8988T (cell line): ENCODE data around the gene ZNF609.
"Not testable (repeated sequence)": the region's sequence is repeated elsewhere in the genome, so short reads cannot be mapped to it uniquely, and the experiment has no call there.

Experiments
- DNase-seq: peaks from one replicate; pipeline ENCODE4 v3.0.0; 2011

Gene ZNF609

DNA sequence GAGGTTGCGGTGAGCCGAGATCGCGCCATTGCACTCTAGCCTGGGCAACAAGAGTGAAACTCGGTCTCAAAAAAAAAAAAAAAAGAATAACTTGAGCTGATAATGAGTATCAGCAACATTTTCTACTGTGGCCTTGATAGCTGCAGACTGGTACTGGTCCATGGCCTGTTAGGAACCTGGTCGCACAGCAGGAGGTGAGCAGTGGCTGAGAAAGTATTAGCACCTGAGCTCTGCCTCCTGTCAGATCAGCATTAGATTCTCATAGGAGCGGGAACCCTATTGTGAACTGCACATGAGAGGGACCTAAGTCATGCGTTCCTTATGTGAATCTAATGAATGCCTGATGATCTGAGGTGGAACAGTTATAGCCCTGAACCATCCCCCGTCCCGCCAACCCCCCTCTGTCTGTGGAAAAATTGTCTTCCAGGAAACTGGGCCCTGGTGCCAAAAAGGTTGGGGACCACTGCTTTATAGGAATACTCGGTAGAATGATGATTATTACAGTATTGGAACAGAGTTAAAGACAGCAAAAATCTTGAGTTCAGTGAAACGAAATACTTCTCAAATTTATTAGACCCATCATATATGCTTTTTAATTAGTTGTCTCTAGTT, 126.0 kb downstream of the ZNF609 start:
- DNase-seq: no peak

DNA sequence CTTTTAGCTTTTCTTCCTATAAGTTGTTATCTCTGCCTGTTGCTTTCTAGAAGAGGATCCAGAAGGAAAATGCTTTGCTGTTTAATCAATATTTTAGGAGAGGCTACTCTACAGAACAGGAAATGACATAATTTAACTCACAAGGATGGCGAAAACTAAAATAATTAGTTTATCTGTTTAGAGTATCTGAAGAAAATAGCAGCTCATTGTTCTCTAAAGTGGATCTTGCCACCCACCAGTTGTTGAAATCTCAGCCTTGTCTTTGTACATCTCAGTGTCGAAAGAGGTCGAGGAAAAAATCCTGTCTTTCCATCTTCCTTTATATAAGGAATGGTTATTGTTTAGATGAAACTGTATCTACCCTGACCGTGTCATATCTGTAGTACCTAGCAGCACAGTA, 126.6 kb downstream of the ZNF609 start:
- DNase-seq: no peak

DNA sequence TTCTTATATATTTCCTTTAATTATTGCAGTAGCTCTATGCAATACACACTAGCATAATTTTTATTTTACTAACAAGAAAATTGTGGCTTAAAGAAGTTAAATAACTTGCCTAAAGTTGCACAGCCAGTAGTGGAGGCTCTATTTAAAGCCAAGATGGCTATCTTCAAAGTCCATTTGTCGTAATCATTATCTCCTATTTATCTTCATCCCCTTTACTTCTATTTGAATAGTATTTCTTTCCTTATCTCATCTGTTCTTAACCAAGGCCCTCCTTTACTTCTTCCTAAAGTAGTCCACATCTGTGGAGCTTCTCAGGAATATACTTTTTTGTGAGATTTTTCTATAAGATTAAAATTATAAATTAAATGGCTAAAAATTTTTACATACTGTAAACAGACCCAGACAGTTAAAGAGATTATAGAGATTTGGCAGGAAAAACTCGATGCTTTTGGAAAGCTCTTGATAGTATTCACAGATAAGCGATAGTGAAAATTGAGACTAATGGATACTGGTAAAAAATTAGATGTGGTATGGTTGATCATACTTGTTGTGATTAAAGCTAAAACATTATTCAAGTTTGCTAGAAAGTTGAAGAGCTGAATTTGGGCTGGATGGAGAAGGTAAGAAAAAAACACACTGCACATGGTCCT, 129.2 kb downstream of the ZNF609 start:
- no peak for DNase-seq

DNA sequence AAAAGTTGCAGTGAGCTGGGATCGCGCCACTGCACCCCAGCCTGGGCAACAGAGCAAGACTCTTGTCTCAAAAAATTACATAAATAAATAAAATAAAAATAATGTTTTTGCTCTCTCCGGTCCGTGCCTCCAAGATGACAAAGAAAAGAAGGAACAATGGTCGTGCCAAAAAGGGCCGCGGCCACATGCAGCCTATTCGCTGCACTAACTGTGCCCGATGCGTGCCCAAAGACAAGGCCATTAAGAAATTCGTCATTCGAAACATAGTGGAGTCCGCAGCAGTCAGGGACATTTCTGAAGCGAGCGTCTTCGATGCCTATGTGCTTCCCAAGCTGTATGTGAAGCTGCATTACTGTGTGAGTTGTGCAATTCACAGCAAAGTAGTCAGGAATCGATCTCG, 132.5 kb downstream of the ZNF609 start:
- not testable (repeated sequence) for DNase-seq

DNA sequence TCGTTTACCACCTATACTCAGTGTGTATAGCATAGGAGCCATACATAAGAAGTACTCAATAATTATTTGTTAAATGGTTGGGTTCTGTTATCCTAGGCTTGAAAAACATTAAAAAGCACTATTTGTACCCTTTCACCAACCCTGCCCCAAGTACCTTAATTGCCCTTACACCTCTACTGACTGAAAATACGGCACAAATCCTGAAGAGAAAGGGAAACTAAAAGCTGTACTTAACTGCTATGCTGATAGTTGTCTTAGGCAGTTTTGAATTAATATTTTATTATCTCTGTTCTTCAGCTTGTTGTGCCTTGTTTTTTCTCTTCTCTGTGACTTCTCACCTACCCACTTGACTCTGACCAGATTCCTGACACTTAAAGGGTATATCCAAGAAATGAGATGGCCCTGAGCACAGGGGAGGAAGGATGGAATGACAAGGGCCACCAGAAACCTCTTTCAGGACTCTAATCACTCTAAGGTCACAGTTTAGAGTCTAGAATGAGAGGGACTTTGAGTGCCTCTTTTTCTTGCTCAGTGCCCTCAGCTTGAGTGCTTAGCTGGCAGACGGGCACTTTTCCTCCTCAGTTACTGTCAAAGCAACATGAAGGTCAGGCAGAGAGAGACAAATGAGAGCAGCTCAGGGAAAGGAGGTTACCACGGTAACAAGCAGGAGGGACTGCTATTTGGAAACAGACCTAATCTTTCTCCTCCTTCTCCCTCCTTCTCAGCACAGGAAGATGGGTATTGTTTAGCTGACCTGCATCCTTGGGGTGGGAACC, 136.5 kb downstream of the ZNF609 start:
- no peak for DNase-seq

DNA sequence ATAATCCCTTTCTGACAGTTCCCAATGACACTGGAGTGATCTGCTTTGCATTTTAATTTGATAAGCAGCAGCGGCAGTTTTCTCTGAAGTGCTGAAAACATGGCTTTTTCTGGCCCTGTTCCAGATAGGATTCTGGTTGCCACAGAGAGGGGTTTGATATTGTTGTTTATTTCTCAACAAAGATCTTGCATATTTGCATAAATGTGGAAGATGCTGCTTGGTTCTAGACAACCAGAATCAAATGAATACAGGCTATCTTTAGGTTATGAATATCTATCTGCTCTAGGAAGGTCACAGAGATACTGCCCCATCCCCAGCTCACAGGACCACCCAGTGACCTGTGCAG, 137.1 kb downstream of the ZNF609 start:
- no peak for DNase-seq

DNA sequence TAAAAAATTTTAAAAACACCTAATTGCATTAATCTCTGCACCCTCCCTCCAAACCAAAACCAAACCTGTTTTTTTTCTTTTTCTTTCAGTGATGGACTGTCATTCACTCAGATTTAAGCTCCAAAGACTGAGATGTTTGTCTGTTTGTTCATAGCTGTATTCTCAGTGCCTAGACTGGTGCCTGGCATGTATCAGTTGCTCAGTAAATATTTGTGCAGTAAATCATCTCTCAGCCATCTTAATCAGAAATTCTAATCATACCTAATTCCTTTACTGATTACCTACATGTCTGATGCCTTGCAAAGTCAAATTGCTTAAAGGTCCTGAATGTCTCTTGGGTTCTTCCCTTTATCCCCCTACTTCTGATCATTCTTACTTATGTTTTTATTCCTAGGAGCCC, 138.8 kb downstream of the ZNF609 start:
- DNase-seq: no peak

DNA sequence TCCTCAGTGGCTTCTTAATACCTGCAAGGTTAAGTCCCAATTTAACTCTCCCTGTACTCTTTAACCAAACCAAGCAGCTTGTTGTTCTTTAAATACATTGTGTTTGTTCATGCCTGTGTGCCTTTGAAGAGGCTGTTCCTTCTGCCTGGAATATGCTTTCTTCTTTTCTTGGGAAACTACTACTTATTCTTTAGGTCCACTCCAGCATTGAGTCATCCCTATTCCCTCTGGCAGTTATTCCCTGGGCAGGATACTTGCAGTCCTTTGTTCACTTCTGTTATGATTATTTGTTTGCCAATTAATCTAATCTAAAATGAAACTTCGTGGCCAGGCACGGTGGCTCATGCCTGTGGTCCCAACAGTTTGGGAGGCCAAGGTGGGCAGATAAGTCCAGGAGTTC, 139.3 kb downstream of the ZNF609 start:
- DNase-seq: no peak

DNA sequence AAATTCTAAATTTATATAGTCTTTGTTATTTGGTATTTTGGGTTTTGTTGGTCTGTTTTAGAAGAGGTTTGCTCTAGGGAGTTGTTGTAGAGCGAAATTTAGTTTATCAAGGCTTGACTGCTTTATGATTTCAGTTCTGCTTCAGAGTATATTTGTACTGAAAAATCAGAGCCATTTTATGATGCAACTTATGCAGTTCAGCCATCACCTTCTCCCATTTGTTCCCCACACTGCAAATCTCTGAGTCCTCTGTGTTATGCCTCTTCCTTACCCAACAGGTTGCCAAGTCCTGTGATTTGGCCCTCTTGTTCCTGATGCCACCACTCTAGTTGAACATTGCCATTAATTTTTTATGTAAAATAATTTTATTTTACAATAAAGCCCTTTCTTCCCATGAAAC, 140.4 kb downstream of the ZNF609 start:
- DNase-seq: no peak

DNA sequence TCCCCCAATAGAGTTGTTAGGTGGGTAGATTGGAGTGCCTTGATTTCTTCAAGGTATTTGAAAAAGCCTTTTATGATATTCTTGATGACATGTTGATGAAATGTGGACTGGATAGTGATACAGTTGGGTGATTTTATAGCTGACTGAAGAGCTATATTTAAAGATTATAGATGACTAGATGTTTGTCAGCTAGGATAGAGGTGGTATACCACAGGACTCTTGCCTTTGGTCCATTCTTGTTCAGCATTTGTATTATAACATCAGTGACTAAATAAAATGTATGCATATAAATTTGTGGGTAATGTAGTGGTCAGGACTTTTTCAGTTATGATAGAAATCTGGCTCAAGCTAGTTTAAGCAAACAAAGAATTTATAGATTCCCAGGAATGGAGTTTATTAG, 143.9 kb downstream of the ZNF609 start:
- DNase-seq: no peak

DNA sequence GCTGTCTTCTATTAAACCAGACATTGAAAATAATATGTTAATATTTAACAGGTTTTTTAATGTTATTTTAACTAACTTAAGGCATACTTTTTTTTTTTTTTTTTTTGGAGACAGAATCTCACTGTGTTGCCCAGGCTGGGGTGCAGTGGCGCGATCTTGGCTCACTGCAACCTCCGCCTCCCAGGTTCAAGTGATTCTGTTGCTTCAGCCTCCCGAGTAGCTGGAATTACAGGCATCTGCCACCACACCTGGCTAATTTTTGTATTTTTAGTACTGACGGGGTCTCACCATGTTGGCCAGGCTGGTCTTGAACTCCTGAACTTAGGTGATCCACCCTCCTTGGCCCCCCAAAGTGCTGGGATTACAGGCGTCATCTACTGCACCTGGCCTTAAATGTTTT, 147.0 kb downstream of the ZNF609 start:
- DNase-seq: not testable (repeated sequence)

DNA sequence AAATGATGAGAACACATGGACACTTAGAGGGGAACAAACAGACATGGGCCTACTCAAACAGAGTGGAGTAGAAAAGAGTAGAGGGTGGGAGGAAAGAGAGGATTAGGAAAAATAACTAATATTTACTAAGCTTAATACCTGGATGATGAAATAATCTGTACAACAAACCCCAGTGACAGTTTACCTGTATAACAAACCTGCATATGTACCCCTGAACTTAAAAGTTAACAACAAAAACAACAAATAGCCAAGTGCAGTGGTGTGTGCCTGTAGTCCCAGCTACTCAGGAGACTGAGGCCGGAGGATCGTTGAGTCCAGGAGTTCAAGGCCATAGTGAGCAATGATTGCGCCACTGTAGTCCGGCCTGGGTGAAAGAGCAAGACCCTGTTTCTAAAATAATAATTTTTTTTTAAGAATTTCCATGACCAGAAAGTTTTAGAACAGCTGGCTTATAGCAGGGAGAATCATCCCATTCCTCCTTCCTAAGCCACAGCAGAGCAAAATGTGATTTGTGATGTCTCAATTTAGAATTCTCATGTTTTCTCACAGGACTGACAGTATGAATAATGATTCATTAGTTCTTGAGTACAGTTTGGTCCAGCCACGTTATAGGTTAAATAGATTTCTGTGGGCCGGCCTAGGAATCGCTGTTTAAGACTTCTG, 150.0 kb downstream of the ZNF609 start:
- no peak for DNase-seq

DNA sequence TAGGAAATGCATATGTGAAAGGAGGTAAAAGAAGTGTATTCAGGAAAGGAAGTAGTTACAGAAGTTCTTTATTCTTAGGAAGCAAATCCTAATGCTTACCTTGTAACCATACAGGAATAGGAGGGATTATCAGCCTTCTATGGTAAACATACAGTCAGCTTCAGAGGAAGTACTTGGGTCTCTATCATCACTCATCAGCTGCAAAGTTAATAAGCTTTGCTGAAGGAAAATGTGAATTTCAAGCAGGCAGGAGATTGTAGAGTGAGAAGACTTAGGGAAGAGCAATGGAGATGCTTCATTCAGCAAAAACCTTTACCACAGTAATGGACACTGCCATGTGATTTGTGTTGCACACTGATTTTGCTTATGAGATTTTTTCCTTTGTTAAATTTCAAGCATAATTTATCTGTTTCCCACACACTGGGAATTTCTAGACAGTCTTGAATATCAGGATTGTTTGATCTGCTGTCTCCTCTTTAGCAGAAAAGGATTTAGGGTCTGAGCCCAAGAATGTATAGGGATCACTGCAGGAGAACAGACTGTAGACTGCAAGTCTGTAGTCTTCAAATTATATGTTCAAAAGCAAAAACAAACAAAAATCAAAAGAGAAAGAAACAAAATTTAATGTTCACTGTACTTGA, 150.8 kb downstream of the ZNF609 start:
- no peak for DNase-seq

DNA sequence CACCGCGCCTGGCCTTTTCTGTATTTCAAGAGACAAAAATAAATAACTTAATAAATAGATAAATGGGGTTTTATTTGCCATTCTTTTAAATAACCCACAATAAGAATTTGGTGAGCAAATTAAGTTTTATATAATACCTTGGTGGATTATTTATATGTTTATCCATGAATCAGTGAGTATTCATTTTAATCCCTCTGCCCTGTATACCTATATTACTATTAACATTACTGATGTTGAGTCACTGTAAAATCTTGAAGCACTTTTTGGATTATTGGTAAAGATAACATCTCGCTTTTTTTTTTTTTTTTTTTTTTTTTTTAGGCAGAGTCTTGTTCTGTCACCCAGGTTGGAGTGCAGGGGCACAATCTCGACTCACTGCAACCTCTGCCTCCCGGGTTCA, 154.1 kb downstream of the ZNF609 start:
- no peak for DNase-seq

DNA sequence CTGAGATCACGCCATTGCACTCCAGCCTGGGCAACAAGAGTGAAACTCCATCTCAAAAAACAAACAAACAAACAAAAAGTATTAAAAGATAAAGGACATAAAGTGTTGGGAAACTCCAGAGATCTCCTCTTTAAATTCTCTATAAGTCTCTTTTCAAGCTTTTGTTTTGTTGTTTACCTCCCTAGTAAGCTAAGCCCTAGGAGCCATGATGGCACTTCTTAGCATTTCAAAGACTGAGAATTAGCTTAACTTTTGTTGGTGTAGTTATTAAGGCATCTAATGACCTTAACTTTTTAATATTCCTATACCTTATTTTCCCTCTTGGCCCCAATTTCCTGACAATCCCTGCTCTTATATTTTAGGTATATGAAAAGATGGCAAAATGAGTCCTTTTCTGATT, 157.3 kb downstream of the ZNF609 start:
- DNase-seq: no peak

DNA sequence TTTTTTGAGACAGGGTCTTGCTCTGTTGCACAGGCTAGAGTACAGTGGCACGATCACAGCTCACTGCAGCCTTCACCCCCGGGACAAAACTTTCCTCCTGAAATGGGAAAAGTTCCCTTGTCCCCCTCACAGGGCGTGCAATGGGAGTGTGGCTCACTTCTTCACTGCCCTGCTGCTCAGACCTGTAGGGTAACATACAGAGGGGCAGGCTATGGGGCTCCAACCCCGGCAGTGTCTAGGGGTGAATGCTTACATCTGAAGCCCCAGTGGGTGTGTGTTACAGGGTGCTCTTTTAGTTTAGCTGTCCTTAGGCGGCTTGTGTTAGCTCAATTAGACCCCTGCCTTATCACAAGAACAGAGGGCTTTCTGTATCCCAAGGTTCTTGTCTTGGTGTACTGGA, 157.8 kb downstream of the ZNF609 start:
- no peak for DNase-seq

DNA sequence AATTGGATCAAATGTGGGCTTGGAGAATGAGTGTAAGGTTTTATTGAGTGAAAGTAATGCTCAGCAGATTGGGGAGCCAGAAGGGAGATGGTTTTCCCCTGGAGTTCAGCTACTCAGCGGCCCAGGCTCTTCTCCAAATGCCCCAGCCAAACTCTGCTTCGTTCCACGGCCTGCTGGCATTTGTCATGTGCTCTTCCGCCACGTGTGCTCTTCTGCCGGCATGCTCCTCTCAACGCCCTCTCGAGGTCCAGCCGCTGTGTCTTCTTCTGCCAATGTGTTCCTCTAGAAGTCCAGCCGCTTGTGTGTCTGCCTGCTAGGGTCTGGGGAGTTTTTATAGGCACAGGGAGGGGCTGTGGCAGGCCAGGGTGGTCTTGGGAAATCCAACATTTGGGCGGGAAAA, 158.2 kb downstream of the ZNF609 start:
- DNase-seq: no peak

DNA sequence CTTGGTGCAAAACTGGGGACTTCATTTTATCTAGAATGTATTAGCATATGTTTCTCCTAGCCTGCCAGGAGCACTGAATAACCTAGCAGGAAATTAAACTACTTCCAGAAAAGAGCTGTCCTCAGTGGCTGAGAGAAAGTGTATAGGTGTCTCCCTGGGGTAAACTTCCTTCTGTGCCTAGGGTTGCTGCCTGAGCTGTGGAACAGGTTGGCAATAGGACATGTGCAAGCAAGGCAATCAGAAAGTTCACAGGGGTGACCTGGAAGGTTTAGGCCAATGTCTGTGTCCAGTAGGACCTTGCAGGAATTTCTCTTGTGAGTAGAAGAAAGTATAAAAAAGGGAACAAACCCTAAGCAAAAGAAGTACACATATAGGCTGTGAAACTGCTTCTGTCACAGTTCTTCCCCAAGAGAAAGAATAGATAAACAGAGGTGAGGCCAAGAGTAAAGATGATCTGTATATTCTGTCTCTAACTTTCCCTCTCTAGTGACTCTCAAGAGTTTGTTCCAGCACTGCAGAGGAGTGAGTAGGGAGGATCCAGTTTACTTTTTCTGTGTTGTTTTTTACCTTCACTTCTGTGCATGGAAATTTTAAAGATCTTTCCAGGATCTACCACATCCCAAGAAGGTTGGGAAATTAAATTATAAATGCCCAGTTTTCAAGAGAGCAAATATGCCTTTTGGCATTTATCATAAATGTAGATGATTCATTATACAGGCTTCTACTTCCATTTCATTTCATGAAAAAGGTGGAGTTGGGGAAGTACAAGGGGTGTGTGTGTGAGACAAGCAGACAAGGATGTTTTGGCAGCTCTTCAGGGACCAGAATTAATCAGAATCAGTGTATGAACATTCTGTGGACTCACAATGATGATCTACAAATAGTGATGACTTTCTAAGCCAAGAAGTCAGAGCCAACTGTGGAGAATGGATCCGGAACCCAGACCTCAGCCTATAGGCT, 159.8 kb downstream of the ZNF609 start:
- no peak for DNase-seq

DNA sequence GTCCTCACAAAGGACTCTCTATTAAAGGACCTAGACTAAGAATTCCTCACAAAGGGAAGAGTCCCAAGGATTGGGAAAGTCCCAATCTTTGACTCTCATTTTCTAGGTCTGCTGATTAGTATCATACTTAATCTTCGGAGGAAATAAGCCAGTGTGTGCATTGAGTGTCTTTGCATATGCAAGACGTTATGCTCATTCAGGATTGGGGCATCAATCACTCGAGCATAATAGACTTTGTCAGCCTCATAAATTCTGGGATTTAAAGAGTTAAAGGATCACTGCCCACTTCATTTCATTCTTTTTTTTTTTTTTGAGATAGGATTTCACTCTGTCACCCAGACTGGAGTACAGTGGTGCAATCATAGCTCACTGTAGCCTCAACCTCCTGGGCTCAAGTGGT, 160.7 kb downstream of the ZNF609 start:
- no peak for DNase-seq

DNA sequence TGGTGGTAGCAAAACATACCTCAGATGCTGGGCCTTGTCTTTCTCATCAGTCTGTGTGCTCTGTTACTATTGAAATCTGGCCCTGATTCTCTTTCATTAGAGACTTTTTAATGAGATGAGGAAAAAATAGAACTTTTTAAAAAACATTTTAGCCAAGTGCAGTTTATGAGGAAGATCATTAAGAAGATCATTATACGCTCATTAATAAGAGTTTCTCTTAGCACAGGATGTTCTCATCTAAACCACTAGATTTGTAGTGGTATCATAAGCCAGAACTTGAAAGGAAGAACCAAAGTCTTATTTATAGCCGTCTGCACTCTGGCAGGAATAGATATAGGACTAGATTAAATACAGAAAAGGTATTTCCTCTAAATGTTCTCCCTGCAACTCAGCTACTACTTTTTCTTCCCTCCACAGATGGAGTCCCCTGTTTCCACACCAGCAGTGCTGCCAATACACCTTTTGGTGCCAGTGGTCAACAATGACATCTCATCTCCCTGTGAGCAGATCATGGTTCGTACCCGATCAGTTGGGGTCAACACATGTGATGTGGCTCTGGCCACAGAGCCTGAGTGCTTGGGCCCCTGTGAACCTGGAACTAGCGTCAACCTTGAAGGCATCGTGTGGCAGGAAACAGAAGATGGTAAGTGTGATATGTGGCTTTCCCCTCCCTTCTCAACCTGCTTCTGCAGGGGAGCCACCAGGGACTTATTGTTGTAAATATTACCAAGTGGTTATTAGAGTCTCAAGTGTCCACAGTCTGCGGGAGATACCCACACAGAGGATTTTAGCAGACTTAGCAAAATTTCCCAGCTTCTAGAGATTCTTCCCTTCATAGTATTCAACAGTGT, 162.3 kb downstream of the ZNF609 start:
- DNase-seq: no peak

DNA sequence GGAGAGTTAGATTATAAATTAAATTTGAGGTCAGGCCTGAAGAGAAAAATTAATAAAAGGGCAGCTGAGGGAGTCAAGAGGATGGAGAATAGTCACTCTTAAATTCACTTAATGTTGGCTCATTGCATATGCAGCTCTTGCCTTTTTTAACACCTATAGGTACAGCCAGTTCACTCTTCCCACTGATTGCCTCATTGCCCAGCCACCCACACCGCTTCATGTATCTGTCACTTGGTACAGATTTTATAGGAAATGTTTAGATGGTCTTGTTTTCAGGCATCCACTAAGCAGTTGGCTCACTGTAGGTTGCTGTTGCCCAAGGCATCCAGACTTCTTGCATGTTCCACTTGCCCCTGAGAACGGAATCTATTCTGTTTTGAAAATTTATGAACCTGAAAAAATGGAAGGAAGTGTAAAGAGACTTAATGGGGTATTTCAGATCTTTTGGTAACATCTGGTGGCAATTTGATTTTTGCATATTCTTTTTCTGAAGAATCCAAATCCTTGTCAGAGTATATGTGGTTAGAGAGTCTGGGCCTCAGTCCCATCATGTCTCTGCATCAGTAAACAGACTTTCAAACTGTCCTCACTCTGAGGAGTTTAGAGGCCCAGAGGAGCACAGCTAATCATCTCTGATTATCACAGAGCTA, 163.1 kb downstream of the ZNF609 start:
- DNase-seq: no peak
